T-helper 22 cell (primary cell): ENCODE measurements around the gene ZC3H14.
"Not testable (repeated sequence)": the region's sequence is repeated elsewhere in the genome, so short reads cannot be mapped to it uniquely, and the experiment has no call there.

Source experiments
- DNase-seq: peaks from one replicate; pipeline ENCODE4 v3.0.0-alpha.2; 2020; ENCODE audit warnings: low read depth

Gene ZC3H14, protein sequence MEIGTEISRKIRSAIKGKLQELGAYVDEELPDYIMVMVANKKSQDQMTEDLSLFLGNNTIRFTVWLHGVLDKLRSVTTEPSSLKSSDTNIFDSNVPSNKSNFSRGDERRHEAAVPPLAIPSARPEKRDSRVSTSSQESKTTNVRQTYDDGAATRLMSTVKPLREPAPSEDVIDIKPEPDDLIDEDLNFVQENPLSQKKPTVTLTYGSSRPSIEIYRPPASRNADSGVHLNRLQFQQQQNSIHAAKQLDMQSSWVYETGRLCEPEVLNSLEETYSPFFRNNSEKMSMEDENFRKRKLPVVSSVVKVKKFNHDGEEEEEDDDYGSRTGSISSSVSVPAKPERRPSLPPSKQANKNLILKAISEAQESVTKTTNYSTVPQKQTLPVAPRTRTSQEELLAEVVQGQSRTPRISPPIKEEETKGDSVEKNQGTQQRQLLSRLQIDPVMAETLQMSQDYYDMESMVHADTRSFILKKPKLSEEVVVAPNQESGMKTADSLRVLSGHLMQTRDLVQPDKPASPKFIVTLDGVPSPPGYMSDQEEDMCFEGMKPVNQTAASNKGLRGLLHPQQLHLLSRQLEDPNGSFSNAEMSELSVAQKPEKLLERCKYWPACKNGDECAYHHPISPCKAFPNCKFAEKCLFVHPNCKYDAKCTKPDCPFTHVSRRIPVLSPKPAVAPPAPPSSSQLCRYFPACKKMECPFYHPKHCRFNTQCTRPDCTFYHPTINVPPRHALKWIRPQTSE

DNA sequence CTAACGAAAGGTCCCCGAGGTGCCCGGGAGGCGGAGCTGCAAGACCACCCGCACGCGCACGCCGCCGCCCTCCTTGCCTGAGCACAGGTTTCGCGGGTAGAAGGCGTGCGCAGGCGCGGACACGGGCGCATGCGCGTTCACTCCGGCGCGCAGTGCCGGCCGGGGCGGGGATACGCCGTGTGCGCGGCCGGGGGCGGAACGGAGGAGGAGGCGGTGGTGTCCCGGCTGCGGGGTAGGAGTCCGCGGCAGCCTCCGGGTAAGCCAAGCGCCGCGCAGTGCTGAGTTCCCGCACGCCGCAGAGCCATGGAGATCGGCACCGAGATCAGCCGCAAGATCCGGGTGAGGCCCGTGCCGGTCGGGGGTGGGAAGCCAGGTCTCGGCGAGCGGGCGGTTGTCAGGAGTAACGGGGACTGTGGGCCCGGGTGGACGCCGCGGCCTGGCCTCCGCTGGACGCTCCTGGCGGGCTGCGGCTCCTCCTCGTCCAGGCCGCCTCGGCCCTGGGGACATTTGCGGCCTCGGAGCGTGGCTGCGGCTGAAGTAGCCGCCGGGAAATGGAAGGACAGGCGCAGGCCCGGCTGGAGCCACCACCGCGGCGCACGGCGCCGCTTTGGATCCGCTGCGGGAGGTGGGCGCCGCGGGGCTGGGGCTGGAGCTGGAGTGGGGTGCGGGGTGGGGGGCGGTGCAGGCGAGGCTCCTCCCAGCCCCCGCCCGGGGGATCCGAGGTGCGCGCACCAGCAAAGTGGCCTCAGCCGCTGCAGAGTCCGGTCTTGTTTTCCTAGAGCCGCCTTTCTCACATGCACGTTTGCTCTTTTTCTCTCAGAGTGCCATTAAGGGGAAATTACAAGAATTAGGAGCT lies at the start of gene ZC3H14:
ZC3H14 (plus strand) TSS at position 207 of the 856 bp plus-strand sequence; CDS start at position 304, 97 bp downstream.
- DNase-seq: peak; percentile 71

DNA sequence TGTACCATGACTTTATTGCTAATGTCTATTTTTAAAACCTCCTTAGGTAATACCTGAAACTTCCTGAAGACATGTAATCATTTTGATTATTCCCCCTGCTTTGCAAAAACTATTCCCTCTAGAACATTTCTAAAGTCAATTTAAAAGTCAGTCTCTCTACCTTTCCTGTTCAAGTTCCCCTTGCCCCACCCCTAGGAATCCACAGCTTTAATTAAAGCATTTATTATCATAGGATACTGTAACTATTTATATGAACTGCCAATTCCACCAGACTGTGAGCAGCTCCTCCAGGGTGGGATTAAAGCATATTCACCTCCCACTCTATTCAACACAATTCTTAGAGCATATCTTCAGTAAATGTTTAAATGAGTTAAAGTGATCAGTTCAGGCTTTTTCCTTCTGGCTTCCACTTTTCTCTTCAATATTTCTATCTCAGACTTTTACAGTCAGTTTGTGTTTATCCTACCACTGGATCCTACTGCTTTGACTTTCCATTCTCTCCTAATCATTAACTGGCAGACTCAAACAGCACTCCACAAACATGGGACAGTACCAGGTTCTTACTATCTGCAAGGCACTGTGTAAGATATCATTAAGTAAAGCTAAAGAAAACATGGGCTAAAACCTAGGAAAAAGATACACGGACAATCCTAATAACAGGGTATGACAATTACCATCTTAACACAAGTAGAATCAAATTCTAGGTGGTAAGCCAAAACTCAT lies 47.2 kb upstream of the ZC3H14 start:
- no peak for DNase-seq

DNA sequence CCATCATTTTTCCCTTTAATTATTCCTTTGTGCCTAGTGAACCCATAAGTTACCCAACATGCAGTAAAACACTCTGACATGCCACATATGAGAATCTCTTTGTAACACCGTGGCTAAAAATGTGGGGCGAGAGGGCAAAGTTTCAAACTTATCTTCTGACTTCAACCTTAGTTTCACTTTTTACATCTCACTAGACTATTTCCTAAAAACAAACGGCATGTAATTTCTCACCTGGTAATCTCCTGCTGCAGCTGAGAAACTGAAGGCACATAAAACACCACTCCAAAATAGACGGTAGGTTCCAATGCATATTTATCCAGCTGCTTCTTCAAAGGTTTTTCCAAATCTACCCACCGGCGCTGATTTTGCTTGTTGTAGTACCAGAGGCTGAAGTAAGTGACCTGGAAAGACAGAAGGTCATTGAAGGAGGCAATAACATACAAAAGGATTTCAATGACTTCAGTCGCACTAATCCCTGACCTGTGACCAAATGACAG lies 45.9 kb upstream of the ZC3H14 start:
- no peak for DNase-seq

DNA sequence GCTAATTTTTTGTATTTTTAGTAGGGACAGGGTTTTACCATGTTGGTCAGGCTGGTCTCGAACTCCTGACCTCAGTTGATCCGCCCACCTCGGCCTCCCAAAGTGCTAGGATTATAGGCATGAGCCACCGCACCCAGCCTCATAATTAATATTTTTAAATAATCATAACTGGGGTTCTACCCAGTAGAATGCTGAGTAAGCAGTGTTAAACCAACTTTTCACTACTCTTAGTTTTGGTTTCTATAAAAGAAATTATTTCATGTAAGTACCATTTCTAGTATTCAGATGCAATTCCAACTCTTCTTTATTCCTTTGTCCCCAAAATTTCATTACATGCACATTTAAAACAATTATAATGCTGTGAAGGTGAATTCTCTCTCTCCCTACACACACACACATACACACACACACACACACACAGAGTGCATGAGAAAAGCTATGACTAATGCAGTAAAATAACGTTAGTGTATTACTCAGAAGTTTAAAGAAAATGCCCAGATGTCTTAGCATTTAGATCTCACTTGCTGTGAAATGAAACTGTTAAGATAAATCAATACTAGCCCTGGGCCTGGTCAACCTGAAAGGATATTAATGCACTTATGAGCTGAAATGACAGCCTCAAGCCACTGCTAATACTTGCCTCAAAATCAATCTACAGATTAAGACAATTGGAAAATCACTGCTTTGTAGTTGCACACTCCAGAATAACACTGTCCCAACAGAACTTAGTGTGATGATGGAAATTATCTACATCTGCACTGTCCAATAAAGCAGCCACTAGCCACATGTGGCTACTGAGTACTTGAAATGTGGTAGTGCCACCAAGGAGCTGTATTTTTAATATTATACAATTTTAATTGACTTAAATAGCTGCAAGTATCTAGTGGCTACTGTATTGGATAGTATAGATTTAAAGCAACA lies 44.0 kb upstream of the ZC3H14 start:
- no peak for DNase-seq

DNA sequence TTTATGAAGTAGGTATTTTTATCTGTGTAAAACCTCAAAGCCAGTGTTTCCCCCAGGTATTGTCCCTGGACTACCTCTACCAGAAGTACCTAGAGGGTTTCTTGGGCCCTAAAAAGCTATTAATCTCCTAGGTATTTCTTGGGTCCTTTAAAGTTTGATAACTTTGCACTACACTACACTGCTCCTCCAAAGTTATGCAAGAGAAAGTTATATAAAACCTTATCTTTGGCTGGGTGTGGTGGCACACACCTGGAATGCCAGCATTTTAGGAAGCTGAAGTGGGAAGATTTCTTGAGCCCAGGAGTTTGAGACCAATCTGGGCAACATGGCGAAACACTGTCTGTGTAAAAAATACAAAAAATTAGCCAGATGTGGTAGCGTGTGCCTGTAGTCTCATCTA lies 42.9 kb upstream of the ZC3H14 start:
- no peak for DNase-seq

DNA sequence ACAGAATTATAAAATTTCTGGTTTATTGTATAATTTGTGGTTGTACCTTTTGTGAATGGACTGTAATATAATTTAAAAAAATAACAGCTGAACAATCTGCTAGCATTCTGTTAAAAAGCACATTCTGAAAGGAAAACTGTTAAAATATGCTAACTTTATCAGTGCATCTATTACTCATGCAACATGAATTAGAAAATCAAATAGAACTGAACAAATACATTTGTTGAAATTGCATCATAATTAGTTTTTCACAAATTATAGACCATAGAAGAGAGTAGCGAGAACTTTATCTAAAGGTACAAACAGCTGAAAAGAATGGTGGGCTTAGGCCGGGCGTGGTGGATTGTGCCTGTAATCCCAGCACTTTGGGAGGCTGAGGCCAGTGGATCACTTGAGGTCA lies 41.0 kb upstream of the ZC3H14 start:
- no peak for DNase-seq

DNA sequence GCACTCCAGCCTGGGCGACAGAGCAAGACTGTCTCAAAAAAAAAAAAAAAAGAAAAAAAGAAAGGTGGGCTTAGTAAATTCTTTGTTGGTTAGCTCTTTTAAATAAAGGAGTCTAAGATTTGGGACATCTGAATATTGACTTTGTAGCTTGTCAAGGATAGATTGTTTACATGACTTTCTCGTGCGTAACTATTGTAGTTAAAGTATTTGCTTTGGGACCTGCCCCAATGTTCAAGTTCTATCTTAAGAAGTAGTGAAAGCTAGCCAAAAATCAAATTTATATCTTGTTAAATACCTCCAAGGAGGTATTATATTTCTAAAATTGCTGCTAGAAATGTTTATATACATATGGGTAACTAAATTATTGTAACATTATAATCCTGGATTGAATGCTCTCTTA lies 40.4 kb upstream of the ZC3H14 start:
- DNase-seq: no peak

DNA sequence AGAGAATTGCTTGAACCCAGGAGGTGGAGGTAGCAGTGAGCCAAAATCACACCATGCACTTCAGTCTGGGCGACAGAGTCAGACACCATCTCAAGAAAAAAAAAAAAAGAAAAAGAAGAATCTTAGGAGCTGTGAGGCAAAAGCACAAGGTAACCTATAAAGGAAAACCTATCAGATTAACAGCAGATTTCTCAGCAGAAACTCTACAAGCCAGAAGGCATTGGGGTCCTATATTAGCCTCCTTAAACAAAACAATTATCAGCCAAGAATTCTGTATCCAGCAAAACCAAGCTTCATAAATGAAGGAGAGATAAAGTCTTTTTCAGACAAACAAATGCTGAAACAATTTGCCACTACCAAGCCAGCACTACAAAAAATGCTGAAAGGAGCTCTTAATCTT lies 32.9 kb upstream of the ZC3H14 start:
- DNase-seq: not testable (repeated sequence)

DNA sequence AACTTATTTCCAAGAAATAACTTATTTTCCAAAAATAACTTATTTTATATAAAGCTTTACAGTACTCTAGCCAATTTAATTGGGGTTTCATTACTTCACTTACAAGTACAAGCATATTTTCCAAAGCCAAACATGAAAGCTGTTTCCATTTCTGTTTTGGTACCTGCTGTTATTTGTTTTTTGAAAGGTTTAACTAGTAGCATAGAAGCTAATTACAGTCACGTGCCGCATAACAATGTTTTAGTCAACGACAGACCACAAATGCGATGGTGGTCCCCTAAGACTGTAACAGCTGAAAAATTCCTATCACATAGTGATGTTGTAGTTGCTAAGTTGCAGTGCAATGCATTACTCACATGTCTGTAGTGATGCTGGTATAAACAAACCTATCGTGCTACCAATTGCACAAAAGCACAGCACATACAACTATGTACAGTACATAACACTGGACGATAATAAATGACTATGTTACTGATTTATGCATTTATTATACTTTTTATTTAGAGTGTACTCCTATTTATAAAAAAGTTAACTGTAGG lies 29.7 kb upstream of the ZC3H14 start:
- DNase-seq: no peak

DNA sequence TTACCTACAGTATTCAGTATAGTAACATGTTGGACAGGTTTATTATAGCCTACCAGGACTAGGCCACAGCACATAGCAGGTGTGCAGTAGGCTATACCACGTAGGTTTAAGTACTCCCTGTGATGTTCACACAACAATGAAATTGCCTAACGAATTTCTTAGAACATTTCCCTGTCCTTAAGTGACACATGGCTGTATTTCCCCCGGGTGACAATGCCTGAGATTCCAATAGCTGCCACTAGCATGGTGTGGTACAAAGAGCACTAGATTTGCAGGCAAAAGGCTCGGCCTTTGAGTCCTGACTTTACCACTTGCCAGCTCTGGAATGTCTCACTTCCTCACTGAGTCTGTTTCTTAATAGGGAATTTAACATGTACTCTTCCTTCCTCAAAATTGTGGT lies 27.7 kb upstream of the ZC3H14 start:
- no peak for DNase-seq

DNA sequence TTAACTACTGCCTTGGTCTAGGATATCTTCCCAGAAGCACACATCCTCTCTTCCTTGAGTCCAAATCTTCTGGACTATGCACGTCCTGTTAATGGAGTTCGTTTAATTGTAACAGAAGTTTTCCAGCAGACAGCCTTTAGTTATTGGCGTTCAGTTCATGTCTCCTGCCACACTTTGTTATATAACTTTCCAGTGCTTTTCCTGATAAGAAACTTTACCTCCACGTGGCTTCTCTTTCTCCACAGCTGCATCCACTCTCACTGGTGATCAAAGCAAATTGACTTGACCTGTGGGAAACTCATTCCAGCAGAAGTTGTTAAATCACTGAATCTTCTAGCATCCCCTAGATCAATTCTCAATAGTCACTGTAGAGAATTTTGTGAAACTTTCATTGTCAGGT lies 27.0 kb upstream of the ZC3H14 start:
- DNase-seq: no peak

DNA sequence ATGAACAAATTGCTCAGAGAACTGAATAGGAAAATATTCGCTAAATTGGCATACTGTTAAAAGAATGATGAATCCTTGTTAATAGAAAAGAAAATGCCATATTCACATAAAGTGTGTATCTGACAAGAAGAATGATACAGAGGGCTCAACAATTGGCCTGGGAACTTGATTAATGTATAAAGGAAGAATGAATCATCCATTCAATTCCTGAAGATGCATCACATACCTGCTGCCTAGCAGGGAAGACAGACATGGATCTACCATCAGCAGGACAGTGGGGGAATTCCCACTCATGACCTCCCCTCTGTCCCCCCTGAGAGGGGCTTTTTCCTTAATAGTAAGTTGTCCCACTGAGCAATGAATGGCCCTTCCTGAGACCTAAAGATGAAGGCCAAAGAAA lies 21.5 kb upstream of the ZC3H14 start:
- DNase-seq: no peak

DNA sequence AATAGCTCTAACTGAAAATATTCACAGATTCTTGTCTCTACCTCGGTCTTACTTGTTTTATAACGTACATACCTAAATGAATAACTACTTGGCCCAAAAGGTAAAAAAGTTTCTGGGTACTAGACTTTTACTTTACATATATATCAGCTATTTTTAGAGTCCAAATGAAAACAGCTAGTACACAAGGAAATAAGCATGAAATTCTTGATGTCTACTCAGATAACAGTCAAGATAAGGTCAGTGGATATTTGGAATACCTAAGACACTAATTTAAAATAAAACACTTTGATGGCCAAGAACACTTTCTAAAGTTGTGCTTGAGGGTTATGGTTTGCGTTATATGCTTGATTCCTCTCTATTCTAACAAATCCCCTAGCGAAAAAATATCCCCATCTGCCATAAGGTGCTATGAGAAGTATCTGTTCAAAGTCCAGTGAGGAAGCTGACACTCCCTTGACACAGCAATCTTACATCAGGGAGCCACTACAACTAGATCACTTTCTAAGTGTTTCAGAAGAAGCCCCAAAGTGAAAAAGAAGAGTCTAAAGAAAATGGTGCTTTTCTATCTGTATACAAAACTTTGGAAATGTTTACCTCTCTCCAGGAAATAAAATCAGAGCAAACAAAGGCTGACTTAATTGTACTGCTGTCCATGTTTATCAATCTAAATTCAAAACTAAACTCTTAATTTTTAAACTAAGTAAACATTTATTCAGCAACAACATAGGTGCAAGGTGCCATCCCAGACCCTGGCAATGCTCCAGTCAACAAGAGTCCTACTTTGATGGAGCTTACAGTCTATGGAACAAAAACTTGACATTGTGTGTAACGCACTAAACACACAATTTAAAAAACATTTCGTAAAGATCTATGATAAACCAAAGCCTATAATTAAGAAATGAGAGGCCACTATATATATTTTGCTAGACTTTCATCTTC lies 19.7 kb upstream of the ZC3H14 start:
- DNase-seq: no peak

DNA sequence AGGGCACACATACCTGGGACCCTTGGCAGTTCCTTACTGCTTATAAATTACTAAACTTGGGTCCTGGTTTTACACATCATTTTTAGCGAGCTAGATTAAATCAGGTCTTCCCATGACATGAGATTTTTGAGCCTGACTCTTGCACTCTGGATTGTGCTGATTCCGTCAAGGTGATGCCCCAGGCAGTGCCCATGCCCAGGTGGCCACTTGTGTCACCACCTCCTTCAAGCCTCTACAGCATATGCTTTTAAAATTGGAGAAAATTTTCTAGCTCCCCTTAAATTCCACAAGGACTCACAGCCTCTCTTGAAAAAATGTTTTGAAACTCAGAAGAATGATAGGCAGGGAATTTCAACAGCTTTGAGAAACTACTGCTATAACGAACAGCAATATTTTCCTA lies 17.6 kb upstream of the ZC3H14 start:
- DNase-seq: no peak

DNA sequence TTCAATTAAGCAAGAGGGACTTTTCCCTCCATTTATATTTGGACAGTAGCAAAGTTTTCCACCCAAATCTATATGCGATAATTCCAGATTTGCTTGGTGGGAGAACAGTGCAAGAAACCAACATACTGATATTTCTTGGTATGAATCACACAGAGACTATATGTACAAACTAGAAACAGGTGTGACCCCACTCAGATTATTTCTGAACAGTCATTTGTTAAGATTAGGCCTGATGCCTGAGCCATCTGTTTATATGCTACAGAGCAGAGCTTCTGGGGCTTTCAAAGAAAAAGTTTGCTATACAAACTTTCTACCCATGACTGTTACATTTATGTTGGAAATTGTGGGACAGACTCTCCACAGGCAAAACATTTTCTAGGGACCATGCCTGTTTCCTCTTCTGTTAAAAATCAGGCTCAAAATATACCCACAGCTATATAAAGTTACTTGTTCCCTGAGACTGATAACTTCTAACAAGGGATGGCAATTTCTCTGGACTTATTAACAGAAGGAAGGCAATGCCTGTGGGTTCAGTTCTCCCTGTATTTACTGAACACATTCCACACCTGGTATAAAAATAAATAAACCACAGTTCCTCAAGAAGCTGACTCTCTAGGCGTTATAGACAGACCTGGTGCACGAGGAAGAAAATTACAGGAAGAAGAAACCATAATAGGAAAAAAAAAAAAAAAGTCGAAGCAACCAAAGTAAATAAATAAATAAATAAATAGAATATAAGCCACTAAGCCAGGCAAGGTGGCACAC lies 16.0 kb upstream of the ZC3H14 start:
- no peak for DNase-seq

DNA sequence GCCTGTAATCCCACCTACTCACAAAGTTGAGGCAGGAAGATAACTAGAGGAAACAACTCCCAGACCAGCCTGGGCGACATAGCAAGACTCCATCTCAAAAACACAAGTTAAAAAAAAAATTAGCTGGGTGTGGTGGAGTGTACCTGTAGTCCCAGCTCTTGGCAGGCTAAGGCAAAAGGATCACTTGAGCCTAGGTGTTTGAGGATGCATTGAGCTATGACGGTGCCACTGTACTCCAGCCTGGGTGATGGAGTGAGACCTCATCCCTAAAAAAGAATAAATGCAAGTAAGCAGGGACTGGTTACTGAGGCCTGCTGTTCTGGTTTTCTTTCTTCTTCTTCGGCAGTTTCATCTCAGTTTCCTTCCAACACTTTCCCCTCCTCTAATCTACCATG lies 15.5 kb upstream of the ZC3H14 start:
- no peak for DNase-seq

DNA sequence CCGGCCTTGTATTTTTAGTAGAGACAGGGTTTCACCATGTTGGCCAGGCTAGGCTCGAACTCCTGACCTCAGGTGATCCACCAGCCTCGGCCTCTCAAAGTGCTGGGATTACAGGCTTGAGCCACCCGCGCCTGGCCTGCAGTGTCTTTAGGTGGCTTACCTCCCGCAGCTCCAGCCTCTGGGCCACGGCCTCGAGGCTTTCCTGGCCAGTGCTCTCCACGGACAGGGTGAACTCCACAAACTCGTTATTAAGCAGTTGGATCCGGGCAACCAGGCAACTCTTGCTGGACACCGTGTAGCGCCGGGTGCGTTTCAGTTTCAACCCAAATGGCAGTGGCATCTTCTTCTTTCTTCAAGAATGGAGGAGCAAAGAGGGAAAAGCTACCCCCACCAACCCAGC lies 12.8 kb upstream of the ZC3H14 start:
- DNase-seq: no peak

DNA sequence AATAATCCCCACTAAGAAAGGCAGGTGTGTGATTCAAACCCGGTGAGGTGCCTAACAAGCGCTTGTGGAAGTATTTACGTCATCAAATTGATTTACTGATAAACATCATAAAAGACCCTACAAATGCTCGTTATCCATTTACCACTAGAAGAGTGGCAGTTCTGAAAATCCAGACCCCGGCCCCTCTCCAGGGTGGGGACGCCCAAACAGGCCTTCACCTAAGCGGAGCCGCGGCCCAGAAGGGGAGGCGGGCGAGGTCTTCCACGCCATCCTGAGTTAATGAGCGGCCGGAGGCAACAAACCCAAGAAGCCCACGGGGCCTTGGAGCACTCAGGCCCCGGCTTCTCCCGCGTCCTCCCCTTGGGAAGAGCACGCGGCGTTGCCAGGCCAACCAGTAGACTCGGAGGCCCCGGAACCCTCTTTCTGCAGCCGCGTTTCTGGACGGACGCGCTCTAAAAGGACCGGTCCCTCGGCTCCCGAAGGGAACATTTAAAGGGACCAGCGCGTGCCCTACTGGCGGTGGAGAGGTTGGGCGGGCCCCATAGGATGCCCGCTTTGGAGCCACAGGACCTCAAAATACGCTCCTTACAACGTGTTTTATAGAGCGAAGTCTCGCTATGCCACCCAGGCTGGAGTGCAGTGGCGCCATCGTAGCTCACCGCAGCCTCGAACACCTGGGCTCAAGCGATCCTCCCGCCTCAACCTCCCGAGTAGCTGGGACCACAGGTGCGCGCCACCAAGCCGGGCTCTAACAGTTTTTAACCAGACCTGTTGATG lies 11.6 kb upstream of the ZC3H14 start:
- no peak for DNase-seq
